ENCODE measurements around the gene F11. TPM values are rescaled to one million over a fixed set of nuclear protein-coding genes. Genes with fewer than 3 reads are reported as not detected.

F11 gene
- total and polyA plus RNA-seq, 9 of the 15 experiments (the other 6 are each of a cell fraction or from before 2014, with no cell fraction given), result not detected

- H3K4me2 ChIP-seq (ENCODE audit: insufficient read depth, low read length), result no peak overlapping the region
- FAIRE-seq (no peak), ATAC-seq (no peak), DNase-seq (ENCODE audit: extremely low read depth in 1 of 4, low spot score in 3 of 4) (no peak)
- no peaks in the 10 kb centered on the region for H4K20me1 ChIP-seq (replicated peaks; ENCODE audit: control insufficient read depth, insufficient read depth, low read length)
- no peaks in the 10 kb centered on the region for H3K9me1 ChIP-seq (ENCODE audit: control insufficient read depth, insufficient read depth, low read length)
- intact Hi-C loops (cut with micrococcal nuclease), result no loop called here
- H3K4me3 ChIP-seq, result no peak overlapping the region
- peaks cover 10 to 29% of the 10 kb centered on the region in 2 experiments for H3K27me3 ChIP-seq (ENCODE audit: control insufficient read depth in 2 of 2, insufficient read depth in 2 of 2, low read length in 2 of 2)
- H3K4me1 ChIP-seq (replicated peaks in 1 of 2; ENCODE audit: control insufficient read depth in 2 of 2, insufficient read depth in 2 of 2, low read length in 2 of 2), result peaks cover 0 to 10% of the 10 kb centered on the region in 2 experiments; a peak in 1 of 5 replicates
- H3K36me3 ChIP-seq (ENCODE audit: control insufficient read depth, insufficient read depth, low read length), result no peaks in the 10 kb centered on the region
- WGBS (ENCODE audit: insufficient coverage, low coverage, missing lambda C conversion rate), result 0% methylated on average over 5 of the region's 5 CpGs
- TF ChIP-seq KLF13 (tag; IDR thresholded peaks at IDR 0.05; ENCODE audit: borderline replicate concordance, low read depth) (no peak), ZBTB7A (IDR thresholded peaks at IDR 0.05; ENCODE audit: borderline replicate concordance, control insufficient read depth, low read depth, low read length) (no peak)
- CTCF ChIA-PET (ENCODE audit: low intra/inter-chr PET ratio), result no interaction called here
- in situ Hi-C loops (cut with MboI), result loop anchor here (10.0 kb wide), 1 partner anchor 296 kb away; no protein-coding TSS in a partner anchor
- H3K79me2 ChIP-seq (ENCODE audit: control insufficient read depth, insufficient read depth, low read length), result no peaks in the 10 kb centered on the region
- POLR2A ChIA-PET, result interaction anchor here (1.2 kb wide), 1 partner anchor 42 kb away, joined by 4 read pairs; no protein-coding TSS in a partner anchor
- no TSS peak for BruUV-seq (replicated peaks)
- no peaks in the 10 kb centered on the region for H3K9me3 ChIP-seq (replicated peaks; ENCODE audit: control insufficient read depth, insufficient read depth, low read depth, low read length)
- H3K9ac ChIP-seq (ENCODE audit: insufficient read depth in 1 of 2, low read depth in 2 of 2, low read length in 2 of 2), result no peak overlapping the region
- H3K27ac ChIP-seq (ENCODE audit: extremely low read depth, low read depth, low read length), result no peak overlapping the region
- no peak overlapping the region for H2AFZ ChIP-seq (ENCODE audit: low read depth, low read length)
These were observed 33.3 kb downstream of the F11 start for GRCh38 chr4:186299291-186299690.

GRCh38 chr4:186300659-186301390 lies 34.8 kb downstream of the F11 start:
- intact Hi-C loops (cut with micrococcal nuclease), result no loop called here
- in situ Hi-C loops (cut with MboI), result no loop called here
- ChIA-PET POLR2A (no interaction called here), CTCF (ENCODE audit: low intra/inter-chr PET ratio) (no interaction called here)
- TF ChIP-seq SFPQ (IDR thresholded peaks at IDR 0.05; ENCODE audit: low read depth, low read length) (no peak), HEY1 (CRISPR knock-in tag; IDR thresholded peaks at IDR 0.05; ENCODE audit: borderline replicate concordance) (no peak), FOXA3 (CRISPR knock-in tag; conservative IDR thresholded peaks at IDR 0.05 in 1 of 2, IDR thresholded peaks at IDR 0.05 in 1 of 2) (no peak), ZNF696 (CRISPR knock-in tag; conservative IDR thresholded peaks at IDR 0.05) (no peak), ZBTB17 (CRISPR knock-in tag; IDR thresholded peaks at IDR 0.05) (no peak), TAF1 (IDR thresholded peaks at IDR 0.05; ENCODE audit: control insufficient read depth, extremely low read depth, insufficient read depth, low read length, severe bottlenecking) (no peak), ID3 (CRISPR knock-in tag; IDR thresholded peaks at IDR 0.05) (no peak), ID3 (tag; IDR thresholded peaks at IDR 0.05) (no peak), ZNF140 (CRISPR knock-in tag; IDR thresholded peaks at IDR 0.05) (no peak), NFYB (IDR thresholded peaks at IDR 0.05; ENCODE audit: extremely low read depth, insufficient read length) (no peak)
- Histone ChIP-seq H3K9me1 (ENCODE audit: control insufficient read depth, insufficient read depth, low read length) (no peaks in the 10 kb centered on the region), H3K27me3 (ENCODE audit: control insufficient read depth in 2 of 2, insufficient read depth in 2 of 2, low read length in 2 of 2) (peaks cover 7 to 35% of the 10 kb centered on the region in 2 experiments; a peak in 4 of 5 replicates), H3K4me3 (no peak overlapping the region), H4K20me1 (replicated peaks; ENCODE audit: control insufficient read depth, insufficient read depth, low read length) (no peaks in the 10 kb centered on the region), H3K9me3 (replicated peaks; ENCODE audit: control insufficient read depth, insufficient read depth, low read depth, low read length) (no peaks in the 10 kb centered on the region), H3K4me1 (replicated peaks in 1 of 2; ENCODE audit: control insufficient read depth in 2 of 2, insufficient read depth in 2 of 2, low read length in 2 of 2) (peaks cover 0 to 10% of the 10 kb centered on the region in 2 experiments; a peak in 1 of 5 replicates), H3K4me2 (ENCODE audit: insufficient read depth, low read length) (no peak overlapping the region), H2AFZ (ENCODE audit: low read depth, low read length) (no peak overlapping the region), H3K36me3 (ENCODE audit: control insufficient read depth, insufficient read depth, low read length) (no peaks in the 10 kb centered on the region), H3K9ac (ENCODE audit: insufficient read depth in 1 of 2, low read depth in 2 of 2, low read length in 2 of 2) (no peak overlapping the region), H3K79me2 (ENCODE audit: control insufficient read depth, insufficient read depth, low read length) (no peaks in the 10 kb centered on the region), H3K27ac (ENCODE audit: extremely low read depth, low read depth, low read length) (no peak overlapping the region)
- no TSS peak for BruUV-seq (replicated peaks)
- FAIRE-seq (no peak), DNase-seq (ENCODE audit: extremely low read depth in 1 of 4, low spot score in 3 of 4) (no peak), ATAC-seq (no peak)
- WGBS (ENCODE audit: insufficient coverage, low coverage, missing lambda C conversion rate), result 2% methylated on average over 6 of the region's 6 CpGs
